Spleen (tissue), 11 donors: ENCODE measurements around the gene FAR1. TPM values are rescaled to one million over a fixed set of nuclear protein-coding genes. Genes with fewer than 3 reads are reported as not detected.
A peak's percentile ranks its signal among the peaks of the same experiment; 100 is the strongest.

ENCODE experiments used
- DNase-seq: peaks from one replicate; pipeline ENCODE4 v3.0.0-alpha.2; 2020
- H3K27ac ChIP-seq, 8 donors: fragments of 200-600 bp; sonication (generic) in 7 of 8; 1 replicate in 4 of 8; 2 replicates in 4 of 8; pipeline versions ENCODE4 v1.5.0 to v1.8.0; 2016 to 2021; ENCODE audit warnings: inconsistent platforms in 4 of 8, mild to moderate bottlenecking in 4 of 8, moderate library complexity in 1 of 8
- H3K27me3 ChIP-seq, 7 donors: fragments of 200-600 bp; sonication (generic) in 6 of 7; replicated peaks in 1 of 7; 1 replicate in 4 of 7; 2 replicates in 3 of 7; pipeline versions ENCODE4 v1.5.0 to v1.8.0; 2016 to 2021; ENCODE audit warnings: inconsistent platforms in 3 of 7, mild to moderate bottlenecking in 1 of 7
- H3K36me3 ChIP-seq, 6 donors: fragments of 200-600 bp; sonication (generic) in 5 of 6; 1 replicate in 4 of 6; 2 replicates in 2 of 6; pipeline versions ENCODE4 v1.5.0 to v1.8.0; 2016 to 2021; ENCODE audit warnings: inconsistent platforms in 2 of 6
- H3K4me1 ChIP-seq, 6 donors: fragments of 200-600 bp; sonication (generic) in 5 of 6; 1 replicate in 3 of 6; 2 replicates in 3 of 6; pipeline versions ENCODE4 v1.5.0 to v1.8.0; 2016 to 2021; ENCODE audit warnings: inconsistent platforms in 3 of 6
- H3K4me3 ChIP-seq, 8 donors: fragments of 200-600 bp; sonication (generic) in 7 of 8; 1 replicate in 4 of 8; 2 replicates in 4 of 8; pipeline versions ENCODE4 v1.5.0 to v1.8.0; 2016 to 2021; ENCODE audit warnings: inconsistent platforms in 4 of 8, mild to moderate bottlenecking in 4 of 8, moderate library complexity in 2 of 8
- H3K9me3 ChIP-seq, 8 donors: fragments of 200-600 bp; sonication (generic) in 7 of 8; 1 replicate in 4 of 8; 2 replicates in 4 of 8; pipeline versions ENCODE4 v1.5.0 to v1.8.0; 2016 to 2021; ENCODE audit warnings: inconsistent platforms in 4 of 8
- CTCF ChIP-seq, 11 experiments: fragments of 200-600 bp in 7 of 11; fragments of 450-650 bp in 4 of 11; sonication (generic) in 4 of 11; IDR thresholded peaks in 8 of 11; conservative IDR thresholded peaks in 3 of 11; 1 replicate in 7 of 11; 2 replicates in 4 of 11; pipeline versions ENCODE4 v1.4.0 to v1.8.0; 2016 to 2021; ENCODE audit warnings: antibody characterized with exemption in 11 of 11, inconsistent platforms in 4 of 11, mild to moderate bottlenecking in 1 of 11
- POLR2A ChIP-seq, 3 donors: fragments of 450-650 bp; IDR thresholded peaks; one replicate each; pipeline ENCODE4 v1.5.1; 2017; ENCODE audit warnings: antibody characterized with exemption in 3 of 3, mild to moderate bottlenecking in 1 of 3
- POLR2AphosphoS5 ChIP-seq, 3 donors: sonication (generic); formaldehyde crosslinking; IDR thresholded peaks; one replicate each; pipeline ENCODE4 v1.5.1; 2017; ENCODE audit warnings: antibody characterized with exemption in 3 of 3
- WGBS, 5 donors: extraction: QIAGEN DNeasy Blood & Tissue Kit in 3 of 5; methylation state at CpG; one replicate each; pipeline versions ENCODE4 v1.1.5 to v1.1.7; 2013 to 2018; 5-methylcytosine and 5-hydroxymethylcytosine counted together
- intact Hi-C: fragments of 100-400 bp; cut with DNase I; formaldehyde crosslinking; loops from one replicate; pipeline ENCODE4 v1.15.0; 2023; ENCODE audit warnings: low total_unique reads
- polyA plus RNA-seq, 3 donors: library from polyadenylated mRNA; stranded (reverse); fragments of 200-250 nt; gene quantifications; one replicate each; pipeline ENCODE4 v1.2.1, GENCODE V29; 2013
- total RNA-seq, 7 donors: library from RNA; depleted of rRNA in 3 of 7; stranded (reverse); fragments of >200 nt in 3 of 7; fragmentation: NEBNext Ultra II Directional in 4 of 7; extraction: Animal tissue kit (Norgen Biotek cat#: 25700) in 4 of 7; gene quantifications; one replicate each; pipeline versions ENCODE4 v1.1.0 to v1.2.1, GENCODE V29; 2016 to 2021
- donor health status: healthy with polysubstance abuse.
- donor health status: DM: no; HTN: no; CAD: no; lungs with moderate emphysema.
- donor health status: DM: no; HTN: no; CAD: no.
- donor health status: Bipolar disorder and iron deficiency.
- donor health status: healthy.
- donor health status: DM: no; HTN: no; CAD: no.
- donor health status: DM: yes; HTN: yes; CAD: no.

The FAR1 gene
- total and polyA plus RNA-seq, 10 donors, result 13.6 to 83.2 (median 58.1) TPM

GRCh38 chr11:13672576-13673210 is 4.2 kb downstream of the FAR1 start:
- H3K4me3 ChIP-seq, result peak overlapping the region in 1 of 8 donors; percentile 45
- WGBS, 5 donors, result 74 to 94% (median 93%) methylated on average over 1 of the region's 1 CpG
- no peaks in the 10 kb centered on the region for H3K9me3 ChIP-seq
- TF ChIP-seq POLR2A (IDR thresholded peaks at IDR 0.05), result no peak
- no peak for TF ChIP-seq POLR2AphosphoS5 (IDR thresholded peaks at IDR 0.05)
- TF ChIP-seq CTCF (IDR thresholded peaks at IDR 0.05 in 8 of 11, conservative IDR thresholded peaks at IDR 0.05 in 3 of 11), result no peak
- peaks cover 14 to 89% (median 54%) of the 10 kb centered on the region in 6 donors for H3K4me1 ChIP-seq
- intact Hi-C loops, result no loop called here
- DNase-seq, result no peak
- no peaks in the 10 kb centered on the region for H3K36me3 ChIP-seq
- peak overlapping the region in 6 of 8 donors; percentile 78 to 98 (median 80) for H3K27ac ChIP-seq
- no peaks in the 10 kb centered on the region for H3K27me3 ChIP-seq

GRCh38 chr11:13674799-13675509 is 6.5 kb downstream of the FAR1 start:
- H3K27ac ChIP-seq, result peak overlapping the region in 7 of 8 donors; percentile 70 to 98 (median 79)
- DNase-seq, result no peak
- peaks cover 9 to 99% (median 47%) of the 10 kb centered on the region in 6 donors for H3K4me1 ChIP-seq
- H3K4me3 ChIP-seq, result peak overlapping the region in 2 of 8 donors; percentile 1 to 45
- no peaks in the 10 kb centered on the region for H3K36me3 ChIP-seq
- H3K9me3 ChIP-seq, result no peaks in the 10 kb centered on the region
- WGBS, 5 donors, result 54 to 80% (median 72%) methylated on average over 6 of the region's 6 CpGs
- TF ChIP-seq CTCF (IDR thresholded peaks at IDR 0.05 in 8 of 11, conservative IDR thresholded peaks at IDR 0.05 in 3 of 11) (no peak), POLR2AphosphoS5 (IDR thresholded peaks at IDR 0.05) (no peak), POLR2A (IDR thresholded peaks at IDR 0.05) (no peak)
- intact Hi-C loops, result no loop called here
- H3K27me3 ChIP-seq, result no peaks in the 10 kb centered on the region

GRCh38 chr11:13676576-13676975 is 8.1 kb downstream of the FAR1 start:
- WGBS, 5 donors, result 88 to 91% (median 89%) methylated on average over 1 of the region's 1 CpG
- intact Hi-C loops, result no loop called here
- H3K27ac ChIP-seq, result peak overlapping the region in 5 of 8 donors; percentile 78 to 98 (median 82)
- H3K27me3 ChIP-seq, result no peaks in the 10 kb centered on the region
- H3K9me3 ChIP-seq, result no peaks in the 10 kb centered on the region
- DNase-seq, result no peak
- peak overlapping the region in 1 of 8 donors; percentile 45 for H3K4me3 ChIP-seq
- peaks cover 0 to 99% (median 42%) of the 10 kb centered on the region in 6 donors for H3K4me1 ChIP-seq
- H3K36me3 ChIP-seq, result no peaks in the 10 kb centered on the region
- no peak for TF ChIP-seq POLR2AphosphoS5 (IDR thresholded peaks at IDR 0.05)
- TF ChIP-seq CTCF (IDR thresholded peaks at IDR 0.05 in 8 of 11, conservative IDR thresholded peaks at IDR 0.05 in 3 of 11), result no peak
- TF ChIP-seq POLR2A (IDR thresholded peaks at IDR 0.05), result no peak

- TF ChIP-seq POLR2AphosphoS5 (IDR thresholded peaks at IDR 0.05) (no peak), CTCF (IDR thresholded peaks at IDR 0.05 in 8 of 11, conservative IDR thresholded peaks at IDR 0.05 in 3 of 11) (no peak), POLR2A (IDR thresholded peaks at IDR 0.05) (no peak)
- Histone ChIP-seq H3K36me3 (no peaks in the 10 kb centered on the region), H3K27ac (peak overlapping the region in 6 of 8 donors; percentile 23 to 68 (median 60)), H3K27me3 (no peaks in the 10 kb centered on the region), H3K9me3 (no peaks in the 10 kb centered on the region), H3K4me3 (no peak overlapping the region), H3K4me1 (peaks cover 0 to 97% (median 39%) of the 10 kb centered on the region in 6 donors)
- intact Hi-C loops, result no loop called here
- DNase-seq, result no peak
- WGBS, 5 donors, result 89 to 95% (median 90%) methylated on average over 2 of the region's 2 CpGs
Measured at GRCh38 chr11:13679768-13680167, 11.3 kb downstream of the FAR1 start.
